ENCODE data around the gene SPAG9.
A peak's percentile ranks its signal among the peaks of the same experiment; 100 is the strongest.
"Not testable (repeated sequence)": the region's sequence is repeated elsewhere in the genome, so short reads cannot be mapped to it uniquely, and the experiment has no call there.

SPAG9 gene

GRCh38 chr17:51087072-51087757, 33.5 kb downstream of the SPAG9 start:
- TF ChIP-seq, protein P1, sequence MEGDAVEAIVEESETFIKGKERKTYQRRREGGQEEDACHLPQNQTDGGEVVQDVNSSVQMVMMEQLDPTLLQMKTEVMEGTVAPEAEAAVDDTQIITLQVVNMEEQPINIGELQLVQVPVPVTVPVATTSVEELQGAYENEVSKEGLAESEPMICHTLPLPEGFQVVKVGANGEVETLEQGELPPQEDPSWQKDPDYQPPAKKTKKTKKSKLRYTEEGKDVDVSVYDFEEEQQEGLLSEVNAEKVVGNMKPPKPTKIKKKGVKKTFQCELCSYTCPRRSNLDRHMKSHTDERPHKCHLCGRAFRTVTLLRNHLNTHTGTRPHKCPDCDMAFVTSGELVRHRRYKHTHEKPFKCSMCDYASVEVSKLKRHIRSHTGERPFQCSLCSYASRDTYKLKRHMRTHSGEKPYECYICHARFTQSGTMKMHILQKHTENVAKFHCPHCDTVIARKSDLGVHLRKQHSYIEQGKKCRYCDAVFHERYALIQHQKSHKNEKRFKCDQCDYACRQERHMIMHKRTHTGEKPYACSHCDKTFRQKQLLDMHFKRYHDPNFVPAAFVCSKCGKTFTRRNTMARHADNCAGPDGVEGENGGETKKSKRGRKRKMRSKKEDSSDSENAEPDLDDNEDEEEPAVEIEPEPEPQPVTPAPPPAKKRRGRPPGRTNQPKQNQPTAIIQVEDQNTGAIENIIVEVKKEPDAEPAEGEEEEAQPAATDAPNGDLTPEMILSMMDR (conservative IDR thresholded peaks at IDR 0.05; ENCODE audit: low read depth) = no peak
- no peak for DNase-seq (ENCODE audit: low spot score)
- CTCF ChIA-PET = no interaction called here
- no peak overlapping the region for H3K27ac ChIP-seq
- POLR2A ChIA-PET (ENCODE audit: low non-redundant PET) = no interaction called here

DNA sequence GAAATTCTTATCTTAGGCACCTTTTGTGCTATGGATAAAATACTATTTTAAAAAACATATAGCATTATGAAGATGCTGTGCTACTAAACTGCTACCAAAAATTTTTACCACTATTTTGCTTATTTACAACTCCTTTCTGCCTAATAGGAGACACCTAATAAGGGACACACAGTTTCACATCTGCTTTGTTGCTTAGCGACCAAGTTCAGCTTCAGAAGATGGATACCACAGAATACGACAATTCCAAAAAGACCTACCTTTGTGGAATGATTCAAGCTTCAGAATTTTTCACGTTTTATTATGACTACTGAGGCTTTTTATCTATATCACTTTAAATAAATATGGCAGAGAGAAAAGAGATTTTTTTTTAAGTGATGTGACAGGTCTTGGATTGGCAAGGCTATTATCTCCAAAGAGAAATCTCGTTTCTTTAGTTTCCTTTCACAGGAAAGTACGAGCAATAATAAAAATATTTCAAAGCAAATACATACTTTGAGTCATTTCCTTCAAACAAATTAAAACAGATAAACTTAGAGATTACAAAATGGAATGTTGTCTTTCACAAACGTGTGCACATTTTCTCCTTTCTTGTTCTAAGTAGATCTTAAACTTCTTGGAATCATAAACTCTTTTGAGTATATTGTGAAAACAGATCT, 35.4 kb downstream of the SPAG9 start:
- ChIA-PET POLR2A (ENCODE audit: low non-redundant PET) (interaction anchor here (0.8 kb wide), 1 partner anchor 219 kb away, joined by 4 read pairs; the partner anchor contains the start of gene TOB1), CTCF (interaction anchor here (0.6 to 1.2 kb wide), 2 partner anchors 68 to 87 kb away, joined by 3 read pairs; partner anchors contain the start of gene NME1)
- H3K27ac ChIP-seq = peak overlapping the region; percentile 50
- TF ChIP-seq, protein P1 (conservative IDR thresholded peaks at IDR 0.05; ENCODE audit: low read depth) = no peak
- DNase-seq (ENCODE audit: low spot score) = no peak

- no peak for DNase-seq (ENCODE audit: low spot score)
- no peak overlapping the region for H3K27ac ChIP-seq
- TF ChIP-seq, protein P1 (conservative IDR thresholded peaks at IDR 0.05; ENCODE audit: low read depth) = no peak
- ChIA-PET POLR2A (ENCODE audit: low non-redundant PET) (interaction anchor here (0.6 kb wide), 1 partner anchor 8 kb away, joined by 3 read pairs; no protein-coding TSS in a partner anchor), CTCF (no interaction called here)
Measured at GRCh38 chr17:51083981-51084380, 36.7 kb downstream of the SPAG9 start.

GRCh38 chr17:51083364-51083763, 37.3 kb downstream of the SPAG9 start:
- POLR2A ChIA-PET (ENCODE audit: low non-redundant PET) = interaction anchor here (0.6 kb wide), 1 partner anchor 9 kb away, joined by 3 read pairs; no protein-coding TSS in a partner anchor
- DNase-seq (ENCODE audit: low spot score); CTCF ChIA-PET; H3K27ac ChIP-seq: not testable (repeated sequence)

DNA sequence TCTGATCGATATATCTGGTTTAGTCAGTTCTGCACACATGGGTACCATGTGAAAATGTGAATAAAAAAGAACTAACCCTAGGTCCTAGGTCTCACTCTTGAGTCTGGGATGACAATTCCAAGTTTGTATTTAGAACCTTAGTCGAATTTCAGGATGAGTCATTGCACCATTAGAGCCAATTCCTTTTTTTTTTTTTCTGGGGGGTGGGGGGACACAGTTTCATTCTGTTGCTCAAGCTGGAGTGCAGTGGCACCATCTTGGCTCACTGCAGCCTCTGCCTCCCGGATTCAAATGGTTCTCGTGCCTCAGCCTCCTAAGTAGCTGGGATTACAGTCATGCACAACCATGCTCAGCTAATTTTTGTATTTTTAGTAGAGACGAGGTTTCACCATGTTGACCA, 41.6 kb downstream of the SPAG9 start:
- H3K27ac ChIP-seq = peak overlapping the region; percentile 21; the same call in 1 of the 2 replicates
- peak; percentile 20 for DNase-seq (ENCODE audit: low spot score)
- CTCF ChIA-PET = interaction anchor here (0.6 kb wide), 1 partner anchor 36 kb away, joined by 4 read pairs; no protein-coding TSS in a partner anchor
- POLR2A ChIA-PET (ENCODE audit: low non-redundant PET) = no interaction called here
- TF ChIP-seq, protein P1 (conservative IDR thresholded peaks at IDR 0.05; ENCODE audit: low read depth) = no peak

DNA sequence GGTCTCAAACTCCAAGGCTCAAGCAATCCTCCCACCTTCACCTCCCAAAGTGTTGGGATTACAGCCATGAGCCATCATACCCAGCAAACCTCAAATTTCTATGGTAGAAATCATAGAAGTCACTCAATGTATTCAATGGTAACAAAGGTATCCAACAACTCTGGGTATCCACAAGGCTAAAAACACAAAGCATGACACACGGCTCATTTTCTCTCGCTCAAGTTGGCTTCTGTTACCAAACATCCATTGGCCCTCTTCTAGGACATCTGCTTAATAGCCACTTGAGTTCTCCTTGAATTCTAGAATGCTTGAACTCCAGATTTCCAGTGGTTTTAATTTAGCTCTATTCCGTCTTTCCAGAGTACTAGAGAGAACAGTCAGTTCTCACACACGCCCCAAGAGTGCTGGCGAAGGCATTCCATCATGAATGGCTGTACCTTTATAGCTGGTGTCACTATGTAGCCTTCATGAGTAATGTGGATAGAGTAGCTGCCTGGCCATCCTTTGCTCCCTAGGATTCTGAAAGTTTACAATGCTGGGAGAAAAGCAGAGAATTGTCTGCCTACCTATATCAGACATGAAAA, 42.6 kb downstream of the SPAG9 start:
- DNase-seq (ENCODE audit: low spot score) = no peak
- ChIA-PET POLR2A (ENCODE audit: low non-redundant PET) (no interaction called here), CTCF (no interaction called here)

More for the DNA sequence above, 42.6 kb downstream of the SPAG9 start:
- no peak overlapping the region for H3K27ac ChIP-seq
- TF ChIP-seq, protein P1 (conservative IDR thresholded peaks at IDR 0.05; ENCODE audit: low read depth) = no peak

Data from RWPE1 (cell line).